LoVo (cell line): ENCODE results near the gene LSM5.

Experiments
- DNase-seq: peaks from one replicate; pipeline ENCODE4 v3.0.0-alpha.2; 2016; ENCODE audit warnings: low spot score

The LSM5 gene

DNA sequence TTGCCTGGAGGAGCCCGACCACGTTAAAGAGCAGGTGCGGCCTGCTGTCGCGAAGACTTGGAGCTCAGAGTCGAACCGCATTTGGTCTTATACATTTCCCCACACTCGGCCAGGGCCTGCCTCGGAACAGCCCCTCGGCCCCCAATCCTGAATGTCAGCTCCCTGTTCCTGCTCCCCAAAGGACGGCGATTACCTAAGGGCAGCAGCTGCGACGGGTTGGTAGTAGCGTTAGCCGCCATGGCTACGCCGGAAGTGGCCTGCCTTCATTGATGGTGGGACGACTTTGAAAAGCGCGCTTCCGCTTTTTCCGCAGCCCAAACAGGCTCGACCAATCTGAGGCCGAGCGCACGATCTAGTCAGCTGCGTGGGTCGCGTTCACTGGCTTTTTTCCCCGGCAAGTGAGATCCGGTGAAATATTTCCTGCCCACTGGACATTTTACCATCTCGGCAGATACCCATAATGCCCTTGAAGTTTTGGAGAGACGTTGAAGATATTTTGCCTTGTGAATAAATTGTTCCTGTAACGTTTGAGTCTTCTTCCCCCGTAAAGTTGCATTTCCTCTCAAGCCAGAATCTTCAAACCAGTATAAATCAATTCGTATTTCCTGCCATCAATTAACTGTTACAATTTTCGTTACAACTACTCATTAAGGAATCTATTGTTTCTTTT lies at the start of gene LSM5:
LSM5 (minus strand) TSS at position 254 of the 670 bp plus-strand sequence; CDS start at position 239, 15 bp downstream.
- DNase-seq: peak; percentile 99

DNA sequence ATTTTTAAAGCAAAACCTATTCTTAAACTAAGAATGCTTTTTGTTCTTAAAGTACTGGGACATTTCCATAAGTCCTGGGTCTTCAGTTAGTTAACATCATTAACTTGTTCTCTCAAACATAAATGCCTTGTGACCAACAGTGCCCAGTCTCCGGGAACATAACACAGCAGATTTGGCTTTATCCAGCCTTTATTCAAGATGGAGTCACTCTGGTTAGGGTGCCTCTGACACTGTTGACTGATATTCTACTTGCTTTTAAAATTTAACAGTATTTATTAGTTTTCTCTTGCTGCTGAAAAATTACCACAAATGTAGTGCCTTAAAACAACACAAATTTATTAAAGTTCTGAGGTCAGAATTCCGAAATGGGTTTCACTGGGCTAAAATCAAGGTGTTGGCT lies 49.2 kb upstream of the LSM5 start:
- DNase-seq: no peak

DNA sequence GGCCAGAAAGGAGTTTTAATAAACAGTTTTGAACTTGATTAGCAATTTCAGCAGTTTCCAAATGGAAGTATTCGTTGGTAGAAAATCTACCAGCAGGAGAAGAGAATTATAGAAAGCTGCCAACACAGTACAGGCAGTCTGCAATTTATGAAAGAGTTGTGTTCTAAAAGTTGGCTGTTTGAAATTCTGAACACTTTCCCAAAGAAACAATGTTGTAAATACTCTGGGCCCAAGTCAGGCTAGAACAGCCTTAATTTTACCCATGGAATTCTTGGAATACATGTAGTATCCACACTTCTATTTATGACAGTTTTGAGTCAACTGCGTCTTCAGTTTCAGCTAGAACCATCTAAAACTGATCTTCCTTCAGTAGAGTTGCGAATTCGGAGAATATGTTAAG lies 47.6 kb upstream of the LSM5 start:
- DNase-seq: no peak

DNA sequence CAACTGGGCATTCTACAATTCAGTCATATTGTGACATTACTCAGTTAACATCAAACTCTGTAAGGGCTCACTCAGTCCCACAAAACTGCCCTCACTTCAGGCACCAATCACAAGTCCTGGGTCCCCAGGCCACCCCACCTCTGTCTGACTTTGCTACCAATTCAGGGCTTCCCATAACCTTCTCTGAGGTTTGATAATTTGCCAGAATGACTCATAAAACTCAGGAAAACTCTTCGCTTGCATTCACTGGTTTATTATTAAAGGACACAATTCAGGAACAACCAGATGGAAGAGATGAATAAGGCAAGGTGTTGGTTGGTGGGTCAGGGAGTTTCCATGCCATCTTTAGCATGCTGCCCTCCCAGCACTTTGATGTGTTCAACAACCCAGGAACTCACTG lies 46.4 kb upstream of the LSM5 start:
- DNase-seq: peak; percentile 65

DNA sequence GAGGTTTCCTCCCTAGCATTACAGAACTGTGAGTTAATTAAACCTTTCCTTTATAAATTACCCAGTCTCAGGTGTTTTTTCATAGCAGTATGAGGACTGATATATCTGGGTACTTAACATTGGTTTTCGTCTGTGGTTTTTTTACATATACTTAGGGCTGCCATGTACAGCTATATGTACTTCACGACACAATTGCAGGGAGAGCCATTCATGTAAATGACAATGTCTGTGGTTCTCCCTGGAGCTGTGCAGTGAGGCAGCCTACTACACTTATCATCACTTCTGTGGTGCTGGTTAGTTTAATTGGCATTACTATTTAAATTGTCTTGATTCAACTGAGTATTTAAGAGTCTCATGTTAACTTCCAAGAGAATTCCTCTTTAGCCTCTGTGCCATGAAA lies 45.8 kb upstream of the LSM5 start:
- DNase-seq: no peak

DNA sequence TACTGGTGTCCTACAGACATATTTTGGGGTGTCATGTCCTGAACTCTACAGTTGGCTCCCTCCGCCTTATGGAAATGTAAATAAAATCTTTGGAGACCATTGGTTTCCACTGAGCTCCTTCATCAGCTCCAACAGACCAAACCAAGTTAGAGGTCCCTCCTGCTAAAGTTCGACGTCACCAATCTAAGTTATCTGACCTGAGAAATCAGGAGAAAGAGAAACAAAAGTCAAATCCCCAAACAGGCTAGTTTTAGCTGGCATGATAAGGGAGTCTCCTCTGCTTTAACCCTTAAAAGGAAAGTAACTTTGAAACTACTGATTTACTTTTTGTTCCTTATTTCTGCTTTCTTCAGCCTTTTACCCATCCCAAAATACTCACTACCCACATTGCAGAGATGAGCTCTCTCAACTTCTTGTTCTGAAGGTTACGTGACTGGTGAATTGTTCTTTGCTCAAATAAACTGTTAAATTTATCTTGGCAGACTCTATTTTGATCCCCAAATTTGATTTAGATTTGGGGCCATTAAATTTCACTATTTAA lies 45.1 kb upstream of the LSM5 start:
- no peak for DNase-seq

DNA sequence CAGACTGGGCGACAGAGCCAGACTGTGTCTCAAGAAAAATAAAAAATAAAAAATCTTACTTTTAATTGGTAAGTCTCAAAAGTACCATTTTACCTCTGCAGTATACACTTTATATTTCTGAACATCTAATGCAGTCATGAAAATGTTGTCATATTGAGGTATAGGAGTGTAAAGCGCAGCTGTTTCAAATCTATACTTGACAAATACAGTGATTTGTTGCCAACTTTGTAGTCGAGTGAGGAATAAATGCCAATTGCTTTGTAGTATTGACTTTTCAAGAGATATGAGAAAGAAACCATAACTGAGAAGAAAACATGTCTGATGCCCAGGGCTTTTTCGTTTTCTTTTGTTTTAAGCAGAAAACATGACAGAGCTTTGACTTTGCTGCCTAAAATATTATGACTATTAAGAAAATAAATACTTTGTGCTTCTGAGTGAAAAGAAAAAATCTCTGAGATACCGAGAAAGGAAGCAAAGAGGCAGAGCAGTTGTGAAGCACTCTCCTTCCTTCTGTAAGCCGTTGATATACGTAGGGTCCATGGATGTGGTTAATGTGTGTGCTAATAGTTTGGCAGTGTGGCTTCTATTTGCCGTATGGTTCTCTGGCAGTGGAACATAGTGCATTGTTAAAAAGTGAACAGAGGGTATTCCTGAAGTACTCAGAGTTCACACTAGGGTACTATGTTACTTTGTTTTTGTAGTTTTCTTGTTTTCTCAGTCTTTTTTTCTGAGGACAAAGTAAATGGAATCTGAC lies 43.3 kb upstream of the LSM5 start:
- DNase-seq: no peak

DNA sequence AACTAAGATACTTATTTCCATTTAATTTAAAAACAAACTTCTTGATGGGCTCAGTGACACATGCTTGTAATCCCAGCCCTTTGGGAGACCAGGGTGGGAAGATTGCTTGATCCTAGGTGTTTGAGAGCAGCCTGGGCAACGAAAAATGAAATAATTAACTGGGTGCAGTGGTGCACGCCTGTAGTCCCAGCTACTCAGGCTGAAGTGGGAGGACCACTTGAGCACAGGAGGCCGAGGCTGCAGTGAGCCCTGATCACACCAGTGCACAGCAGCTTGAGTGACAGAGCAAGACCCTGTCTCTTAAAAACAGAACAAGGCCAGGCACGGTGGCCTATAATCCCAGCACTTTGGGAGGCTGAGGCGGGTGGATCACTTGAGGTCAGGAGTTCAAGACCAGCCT lies 42.5 kb upstream of the LSM5 start:
- DNase-seq: no peak

DNA sequence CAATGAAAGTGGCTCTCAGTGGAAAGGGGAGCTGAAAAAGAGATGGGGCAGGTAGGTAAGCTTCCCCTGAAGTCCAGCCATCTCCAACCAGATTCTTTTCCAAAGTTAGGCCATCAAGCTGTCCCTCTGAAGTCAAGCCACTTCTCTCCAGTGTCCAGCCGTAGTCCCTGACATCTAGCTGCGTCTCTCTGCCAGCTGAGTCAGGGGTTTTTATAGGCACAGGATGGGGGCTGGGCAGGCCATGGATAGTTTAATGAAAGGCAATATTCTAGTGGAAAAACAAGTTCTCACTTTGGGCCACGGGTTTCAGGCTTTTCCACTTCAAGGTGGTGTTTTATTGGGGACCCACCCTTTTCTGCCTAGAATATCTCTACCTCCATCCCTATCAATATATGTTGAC lies 41.9 kb upstream of the LSM5 start:
- no peak for DNase-seq

DNA sequence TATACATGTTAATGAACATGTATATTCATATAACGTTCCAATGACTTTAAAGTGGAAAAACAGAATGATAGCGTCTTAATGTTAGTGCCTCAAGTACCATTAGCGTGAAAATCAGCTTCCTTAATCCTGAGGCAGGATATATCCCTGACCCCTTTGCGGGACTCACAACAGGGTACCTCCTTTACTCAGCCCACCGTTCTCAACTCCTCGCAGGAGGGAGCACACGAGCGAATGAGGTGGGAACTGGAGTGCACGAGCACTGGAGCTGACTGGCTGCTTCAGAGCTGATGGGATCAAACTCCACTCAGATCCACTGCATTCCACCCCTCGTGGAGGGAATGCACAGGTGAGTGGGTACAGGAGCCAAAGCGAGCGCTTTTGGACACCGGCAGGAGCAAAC lies 41.2 kb upstream of the LSM5 start:
- DNase-seq: no peak

DNA sequence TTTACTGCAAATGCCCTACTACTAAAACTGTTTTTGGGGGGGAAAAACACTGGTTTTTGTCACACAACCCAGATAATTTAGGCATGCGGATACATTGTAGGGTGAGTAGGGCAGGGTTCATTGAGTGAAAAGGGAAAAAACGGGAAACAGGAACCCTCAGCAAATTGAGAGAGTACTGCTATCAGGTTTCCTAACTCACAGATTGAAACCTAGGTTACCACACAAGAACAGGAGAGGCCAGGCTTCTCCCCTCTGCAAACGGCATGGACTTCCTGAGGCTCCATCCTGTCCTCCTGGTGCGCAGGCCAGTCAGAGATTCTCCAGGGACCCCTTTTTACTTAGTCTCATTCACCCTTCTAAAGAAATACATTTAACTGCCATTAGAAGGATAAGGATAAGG lies 35.7 kb upstream of the LSM5 start:
- DNase-seq: no peak

DNA sequence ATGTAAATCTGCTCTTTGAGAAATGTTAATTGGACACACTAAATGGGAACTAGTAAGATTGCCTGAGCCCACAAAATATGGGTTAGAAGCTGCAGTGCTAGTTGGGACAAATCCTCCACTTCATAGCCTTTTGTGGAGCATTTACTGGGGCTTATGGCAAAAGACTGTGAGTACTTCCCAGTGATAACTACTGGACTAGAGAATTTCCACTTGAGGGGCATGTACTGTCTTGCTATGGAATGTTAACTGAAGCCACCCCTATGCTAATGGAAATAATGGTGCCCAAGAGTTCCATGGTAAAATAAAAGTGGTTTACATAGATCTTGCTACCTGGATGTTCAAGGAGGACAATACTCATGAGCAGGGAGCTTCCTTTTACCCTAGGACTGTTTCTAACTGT lies 34.5 kb upstream of the LSM5 start:
- DNase-seq: no peak

DNA sequence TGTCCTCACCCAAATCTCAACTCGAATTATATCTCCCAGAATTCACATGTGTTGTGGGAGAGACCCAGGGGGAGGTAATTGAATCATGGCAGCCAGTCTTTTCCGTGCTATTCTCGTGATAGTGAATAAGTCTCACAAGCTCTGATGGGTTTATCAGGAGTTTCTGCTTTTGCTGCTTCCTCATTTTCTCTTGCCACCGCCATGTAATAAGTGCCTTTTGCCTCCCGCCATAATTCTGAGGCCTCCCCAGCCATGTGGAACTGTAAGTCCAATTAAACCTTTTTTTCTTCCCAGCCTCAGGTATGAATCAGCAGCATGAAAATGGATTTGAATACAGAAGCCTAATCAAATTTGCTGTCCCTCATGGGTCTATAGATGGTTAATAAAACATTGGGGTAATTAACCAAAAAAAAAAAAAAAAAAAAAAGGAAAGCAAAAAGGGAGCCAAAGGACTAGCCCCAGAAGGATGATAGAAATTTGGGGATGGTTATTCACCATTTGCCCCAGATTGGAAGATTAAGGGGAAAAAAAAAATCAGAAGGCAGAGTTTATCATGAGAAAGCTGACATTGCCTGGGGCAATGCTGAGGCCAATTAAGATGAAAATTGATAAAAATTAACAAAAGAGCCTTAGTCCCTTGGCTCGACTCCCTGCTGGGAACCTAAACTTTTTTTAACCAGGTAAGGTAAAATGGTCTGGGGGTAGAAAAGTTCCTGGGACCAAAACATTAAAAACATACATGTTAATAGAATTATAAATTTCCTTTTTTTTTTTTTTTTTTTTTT lies 32.8 kb upstream of the LSM5 start:
- DNase-seq: no peak

DNA sequence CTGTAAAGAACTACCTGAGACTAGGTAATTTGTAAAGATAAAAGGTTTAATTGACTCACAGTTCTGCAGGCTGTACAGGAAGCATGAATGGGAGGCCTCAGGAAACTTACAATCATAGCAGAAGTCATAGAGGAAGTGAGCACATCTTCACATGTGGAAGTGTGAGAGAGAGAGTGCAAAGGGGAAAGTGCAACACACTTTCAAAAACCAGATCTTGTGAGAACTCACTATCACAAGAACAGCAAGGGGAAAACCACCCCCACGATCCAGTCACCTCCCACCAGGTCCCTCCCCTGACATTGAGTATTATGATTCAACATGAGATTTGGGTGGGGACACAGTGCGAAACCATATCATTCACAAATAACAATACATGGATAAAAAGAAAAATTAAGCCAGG lies 29.6 kb upstream of the LSM5 start:
- DNase-seq: no peak

DNA sequence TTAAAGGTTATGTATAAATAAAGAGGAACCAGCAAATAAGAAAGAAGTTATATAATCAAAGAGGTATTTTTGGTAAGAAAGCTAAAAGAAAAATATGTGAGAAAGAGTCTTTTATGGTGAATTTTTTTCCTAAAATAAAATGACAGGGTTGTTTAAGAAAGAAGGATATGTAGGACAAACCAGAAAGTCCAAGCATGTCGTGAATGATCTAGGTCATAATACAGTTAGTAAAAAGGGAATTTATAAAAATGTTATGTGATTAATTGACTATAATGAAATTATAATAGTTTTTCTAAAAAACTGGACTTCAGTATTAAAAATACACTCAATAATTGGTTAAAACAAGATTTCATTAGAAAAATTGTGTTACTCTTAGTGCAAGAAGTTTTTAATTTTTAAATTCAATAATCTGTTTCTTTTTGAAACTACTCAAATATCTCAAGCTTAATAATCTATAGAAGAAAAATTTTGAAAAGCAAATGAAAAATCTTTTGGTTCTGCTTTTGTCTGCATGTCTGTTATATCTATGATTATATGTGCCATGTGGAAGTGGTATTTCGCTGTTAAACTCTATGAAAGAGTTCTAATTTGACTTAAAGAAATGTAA lies 28.5 kb upstream of the LSM5 start:
- no peak for DNase-seq

DNA sequence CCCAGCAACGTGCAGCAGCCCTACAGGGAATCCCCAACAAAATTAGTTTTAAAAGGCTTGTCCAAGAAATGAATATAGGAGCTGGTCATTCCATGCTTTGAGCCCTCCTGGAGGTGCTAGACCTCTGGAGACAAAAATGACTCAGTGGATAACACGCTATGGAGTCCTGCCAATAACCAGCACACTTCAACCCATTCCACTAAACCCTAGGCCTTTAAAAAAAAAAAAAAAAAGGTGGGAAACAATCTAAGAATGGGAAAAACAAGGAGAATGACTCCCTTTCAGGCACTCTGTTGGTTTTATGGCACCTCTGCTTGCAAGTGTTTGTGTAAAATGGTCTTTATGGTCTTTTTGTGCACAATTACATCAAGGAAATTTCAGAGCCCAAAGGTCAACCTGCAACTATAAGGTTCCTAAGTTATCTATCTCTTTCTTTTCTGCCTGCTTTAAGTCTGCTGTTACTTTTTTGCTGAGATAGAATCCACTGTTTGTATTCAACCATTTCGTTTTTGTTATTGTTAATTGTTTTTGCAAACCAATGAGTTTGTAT lies 26.4 kb upstream of the LSM5 start:
- peak; percentile 71 for DNase-seq

DNA sequence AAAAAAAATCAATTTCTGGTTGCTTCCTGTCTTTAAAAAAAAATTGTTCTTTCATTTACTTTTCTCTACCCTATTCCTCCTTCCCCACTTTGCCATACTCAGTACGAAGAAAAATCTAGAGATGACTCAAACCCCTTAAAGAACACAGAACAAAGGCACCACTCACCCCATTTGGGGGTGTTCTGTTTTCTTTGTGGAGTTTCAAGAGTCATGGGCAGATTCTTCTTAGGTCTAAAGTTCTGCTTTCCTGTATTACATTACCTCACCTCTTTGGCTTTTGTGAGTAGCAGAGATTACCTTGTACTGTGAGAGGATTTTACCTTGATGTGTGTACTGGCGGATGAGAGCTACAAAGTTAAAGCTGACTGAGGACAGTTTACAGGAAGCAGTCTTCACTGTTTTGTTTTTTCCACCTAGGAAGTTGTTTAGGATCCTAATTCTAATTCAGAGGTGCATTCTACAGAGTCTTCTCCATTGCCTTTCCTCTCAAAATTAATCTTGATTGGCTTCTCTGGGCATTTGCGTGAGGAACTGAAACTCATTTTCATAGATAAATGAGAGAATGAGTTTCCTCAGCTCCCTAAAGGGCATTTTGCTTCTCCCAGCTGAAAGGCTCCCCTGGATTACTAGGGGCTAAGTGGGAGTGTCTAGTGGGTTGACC lies 25.8 kb upstream of the LSM5 start:
- DNase-seq: peak; percentile 30

DNA sequence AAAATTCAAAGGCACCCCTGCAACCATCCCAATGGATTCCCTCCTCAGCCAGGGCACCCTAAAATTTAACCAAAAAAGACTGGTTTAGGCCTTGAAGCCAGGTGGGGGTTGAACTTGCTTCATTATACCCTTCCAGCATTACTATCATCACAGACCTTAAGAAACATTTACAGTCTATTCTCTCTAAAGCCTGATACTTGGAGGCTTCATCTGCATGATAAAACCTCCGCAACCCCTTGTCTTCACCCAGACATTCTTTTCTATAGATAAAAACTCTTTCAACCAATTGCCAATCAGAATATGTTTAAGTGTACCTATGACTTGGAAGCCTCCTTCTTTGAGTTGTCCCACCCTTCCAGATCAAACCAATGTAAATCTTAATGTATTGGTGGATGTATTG lies 23.0 kb upstream of the LSM5 start:
- no peak for DNase-seq

DNA sequence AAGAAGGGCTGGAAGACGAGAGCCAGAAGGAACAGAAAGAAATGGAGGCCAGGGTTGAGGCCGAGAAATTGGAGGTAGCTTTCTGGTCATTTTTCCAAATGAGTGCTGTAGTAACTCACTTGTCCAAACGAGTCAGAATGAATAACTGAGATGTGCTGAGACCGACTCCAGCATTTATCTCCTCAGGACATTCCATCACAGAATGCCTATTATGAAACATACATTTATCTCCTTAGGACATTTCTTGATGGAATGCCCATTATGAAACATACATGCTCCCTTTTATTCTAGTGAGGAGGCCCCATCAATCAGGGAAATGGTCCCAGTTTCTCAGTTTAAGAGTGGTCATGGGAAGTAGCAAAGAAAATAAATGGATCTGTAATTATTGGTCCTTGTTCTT lies 21.6 kb upstream of the LSM5 start:
- DNase-seq: no peak

DNA sequence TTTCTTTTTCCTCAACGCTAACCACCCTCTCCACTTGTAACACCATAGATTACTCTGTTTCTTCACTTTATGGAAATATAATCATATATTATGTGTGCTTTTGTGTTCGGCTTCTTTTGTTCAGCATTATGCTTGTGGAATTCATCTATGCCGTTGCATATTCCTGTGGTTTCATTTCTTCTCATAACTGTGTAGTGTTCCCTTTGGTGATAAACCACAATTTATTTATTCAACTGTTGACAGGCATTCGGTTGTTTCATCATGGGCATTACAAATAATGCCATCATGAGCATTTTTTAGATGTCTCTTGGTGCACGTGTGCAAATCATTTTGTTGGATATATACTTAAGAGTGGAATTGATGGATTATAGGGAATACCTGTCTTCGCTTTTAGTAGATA lies 17.2 kb upstream of the LSM5 start:
- no peak for DNase-seq

DNA sequence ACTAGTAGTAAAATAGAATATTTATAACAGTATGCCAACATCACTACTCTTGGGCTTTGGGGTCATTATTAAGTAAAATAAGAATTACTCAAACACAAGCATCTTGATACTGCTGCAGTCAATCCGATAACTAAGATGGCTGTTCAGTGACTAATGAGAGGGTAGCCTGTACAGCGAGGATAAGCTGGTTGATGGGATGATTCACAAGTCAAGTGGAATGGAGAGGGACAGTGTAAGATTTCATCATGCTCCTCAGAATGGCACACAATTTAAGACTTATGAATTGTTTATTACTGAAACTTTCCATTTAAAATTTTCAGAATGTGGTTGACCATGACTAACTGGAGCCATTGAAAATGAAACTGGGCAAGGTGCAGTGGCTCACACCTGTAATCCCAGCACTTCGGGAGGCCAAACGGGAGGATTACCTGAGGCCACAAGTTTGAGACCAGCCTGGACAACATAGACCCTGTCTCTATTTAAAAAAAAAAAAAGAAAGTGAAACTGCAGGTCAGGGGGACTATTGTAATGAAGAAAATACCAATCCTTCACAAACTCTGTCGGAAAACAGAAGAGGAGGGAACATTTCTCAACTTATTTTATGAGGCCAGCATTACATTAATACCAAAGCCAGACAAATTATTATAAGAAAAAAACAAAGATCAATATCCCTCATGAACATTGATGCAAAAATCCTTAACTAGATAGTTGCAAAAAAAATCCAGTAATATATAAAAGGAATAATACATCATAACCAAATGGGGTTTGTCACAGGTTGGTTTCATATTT lies 16.3 kb upstream of the LSM5 start:
- peak; percentile 83 for DNase-seq
